HEK293 (cell line): ENCODE measurements around the gene ZFR2.
A peak's percentile ranks its signal among the peaks of the same experiment; 100 is the strongest.

Experiments used
- CTCF ChIA-PET: fragments of 350-600 bp; formaldehyde crosslinking; extraction: SDS; loops from one replicate; lab custom pipeline; 2021; ENCODE audit warnings: antibody characterized with exemption; lab: Yijun Ruan, JAX
- POLR2A ChIA-PET: fragments of 300-600 bp; formaldehyde crosslinking; extraction: SDS; loops from one replicate; lab custom pipeline; 2020; ENCODE audit warnings: antibody characterized with exemption, inconsistent platforms; lab: Yijun Ruan, JAX
- H3K27ac ChIP-seq: fragments of 200-500 bp; sonication (Bioruptor generic); 2 replicates; pipeline ENCODE4 v1.5.1; 2014; ENCODE audit warnings: low read depth, low read length, control low read depth, inconsistent platforms; ENCODE audit errors: extremely low read depth
- H3K36me3 ChIP-seq, 2 experiments: fragments of 200-500 bp in 1 of 2; sonication (Bioruptor generic) in 1 of 2; 1 replicate in 1 of 2; 2 replicates in 1 of 2; pipeline ENCODE4 v1.5.1; 2014 to 2017; ENCODE audit warnings: inconsistent platforms in 2 of 2, low read length in 2 of 2; ENCODE audit not compliant: control insufficient read depth in 2 of 2, insufficient read depth in 1 of 2
- H3K4me1 ChIP-seq: fragments of 200-500 bp; sonication (Bioruptor generic); 2 replicates; pipeline ENCODE4 v1.5.1; 2014; ENCODE audit warnings: mild to moderate bottlenecking, low read length, inconsistent platforms; ENCODE audit not compliant: control insufficient read depth, insufficient read depth
- H3K4me3 ChIP-seq: 2 replicates; pipeline ENCODE4 v1.5.1; 2011; ENCODE audit warnings: low read depth, mild to moderate bottlenecking, control low read depth, low read length, moderate library complexity
- H3K9me3 ChIP-seq: fragments of 200-500 bp; sonication (Bioruptor generic); 2 replicates; pipeline ENCODE4 v1.5.1; 2014; ENCODE audit warnings: low read depth, low read length, inconsistent platforms; ENCODE audit not compliant: control insufficient read depth, insufficient read depth
- BCL11A ChIP-seq: fragments of 450-650 bp; formaldehyde crosslinking; IDR thresholded peaks from 2 replicates; pipeline ENCODE4 v1.5.1; 2016; ENCODE audit warnings: low read depth, missing biosample characterization, missing genetic modification characterization
- GLI2 ChIP-seq: fragments of 450-650 bp; formaldehyde crosslinking; IDR thresholded peaks from 2 replicates; pipeline ENCODE4; 2017; ENCODE audit warnings: missing biosample characterization, missing genetic modification characterization, low read depth, borderline replicate concordance
- KLF9 ChIP-seq: fragments of 450-650 bp; formaldehyde crosslinking; IDR thresholded peaks from 2 replicates; pipeline ENCODE4 v1.5.1; 2016; ENCODE audit warnings: missing biosample characterization, missing genetic modification characterization, low read depth
- OVOL3 ChIP-seq: fragments of 450-650 bp; formaldehyde crosslinking; IDR thresholded peaks from 2 replicates; pipeline ENCODE4 v1.5.1; 2016; ENCODE audit warnings: missing biosample characterization, missing genetic modification characterization
- SETDB1 ChIP-seq: IDR thresholded peaks from one replicate; pipeline ENCODE4 v1.6.1; 2017; ENCODE audit warnings: mild to moderate bottlenecking, low read length, moderate library complexity, mixed read lengths; ENCODE audit not compliant: insufficient read length
- ZBTB48 ChIP-seq: fragments of 450-650 bp; formaldehyde crosslinking; IDR thresholded peaks from 2 replicates; pipeline ENCODE4 v1.5.1; 2016; ENCODE audit warnings: missing biosample characterization, missing genetic modification characterization
- ZBTB8A ChIP-seq: fragments of 450-650 bp; formaldehyde crosslinking; IDR thresholded peaks from 2 replicates; pipeline ENCODE4 v1.5.1; 2016; ENCODE audit warnings: missing biosample characterization, missing genetic modification characterization
- ZIC2 ChIP-seq: fragments of 450-650 bp; formaldehyde crosslinking; IDR thresholded peaks from 2 replicates; pipeline ENCODE4 v1.5.1; 2016; ENCODE audit warnings: missing biosample characterization, missing genetic modification characterization
- ZNF112 ChIP-seq: fragments of 450-650 bp; formaldehyde crosslinking; IDR thresholded peaks from 2 replicates; pipeline ENCODE4 v1.5.0; 2017; ENCODE audit warnings: missing biosample characterization, missing genetic modification characterization
- ZNF121 ChIP-seq: fragments of 450-650 bp; formaldehyde crosslinking; IDR thresholded peaks from 2 replicates; pipeline ENCODE4 v1.5.1; 2016; ENCODE audit warnings: missing biosample characterization, missing genetic modification characterization
- ZNF157 ChIP-seq: fragments of 450-650 bp; formaldehyde crosslinking; IDR thresholded peaks from 2 replicates; pipeline ENCODE4 v1.5.1; 2016; ENCODE audit warnings: missing biosample characterization, missing genetic modification characterization
- ZNF174 ChIP-seq: fragments of 450-650 bp; formaldehyde crosslinking; IDR thresholded peaks from 2 replicates; pipeline ENCODE4 v1.5.0; 2017; ENCODE audit warnings: missing biosample characterization, mild to moderate bottlenecking, missing genetic modification characterization
- ZNF223 ChIP-seq: fragments of 450-650 bp; formaldehyde crosslinking; IDR thresholded peaks from 2 replicates; pipeline ENCODE4 v1.5.1; 2016; ENCODE audit warnings: missing biosample characterization, missing genetic modification characterization
- ZNF335 ChIP-seq: fragments of 450-650 bp; formaldehyde crosslinking; conservative IDR thresholded peaks from 2 replicates; pipeline ENCODE4 v1.5.1; 2016; ENCODE audit warnings: missing biosample characterization, missing genetic modification characterization
- ZNF391 ChIP-seq: fragments of 450-650 bp; formaldehyde crosslinking; IDR thresholded peaks from 2 replicates; pipeline ENCODE4 v1.5.1; 2016; ENCODE audit warnings: low read depth, missing biosample characterization, missing genetic modification characterization, borderline replicate concordance
- ZNF654 ChIP-seq: fragments of 450-650 bp; formaldehyde crosslinking; IDR thresholded peaks from 2 replicates; pipeline ENCODE4 v1.5.1; 2016; ENCODE audit warnings: low read depth, missing biosample characterization, missing genetic modification characterization
- ZNF660 ChIP-seq: fragments of 450-650 bp; IDR thresholded peaks from 2 replicates; pipeline ENCODE4 v1.5.1; 2018; ENCODE audit warnings: missing biosample characterization, mild to moderate bottlenecking, missing genetic modification characterization
- ZNF701 ChIP-seq: fragments of 450-650 bp; formaldehyde crosslinking; IDR thresholded peaks from 2 replicates; pipeline ENCODE4 v1.5.1; 2016; ENCODE audit warnings: missing biosample characterization, missing genetic modification characterization
- TF ChIP-seq, protein P1 (sequence below): fragments of 450-650 bp; formaldehyde crosslinking; IDR thresholded peaks from 2 replicates; pipeline ENCODE4 v1.5.1; 2016; ENCODE audit warnings: missing biosample characterization, missing genetic modification characterization
- TF ChIP-seq, protein P2 (sequence below): fragments of 450-650 bp; formaldehyde crosslinking; IDR thresholded peaks from 2 replicates; pipeline ENCODE4 v1.5.1; 2017; ENCODE audit warnings: missing biosample characterization, missing genetic modification characterization
- TF ChIP-seq, protein P3 (sequence below): fragments of 450-650 bp; formaldehyde crosslinking; IDR thresholded peaks from 2 replicates; pipeline ENCODE4 v1.5.0; 2017; ENCODE audit warnings: missing biosample characterization, missing genetic modification characterization, borderline replicate concordance
- TF ChIP-seq, protein P4 (sequence below): fragments of 450-650 bp; formaldehyde crosslinking; conservative IDR thresholded peaks from 2 replicates; pipeline ENCODE4 v1.5.1; 2016; ENCODE audit warnings: low read depth, missing biosample characterization, missing genetic modification characterization

The ZFR2 gene

DNA sequence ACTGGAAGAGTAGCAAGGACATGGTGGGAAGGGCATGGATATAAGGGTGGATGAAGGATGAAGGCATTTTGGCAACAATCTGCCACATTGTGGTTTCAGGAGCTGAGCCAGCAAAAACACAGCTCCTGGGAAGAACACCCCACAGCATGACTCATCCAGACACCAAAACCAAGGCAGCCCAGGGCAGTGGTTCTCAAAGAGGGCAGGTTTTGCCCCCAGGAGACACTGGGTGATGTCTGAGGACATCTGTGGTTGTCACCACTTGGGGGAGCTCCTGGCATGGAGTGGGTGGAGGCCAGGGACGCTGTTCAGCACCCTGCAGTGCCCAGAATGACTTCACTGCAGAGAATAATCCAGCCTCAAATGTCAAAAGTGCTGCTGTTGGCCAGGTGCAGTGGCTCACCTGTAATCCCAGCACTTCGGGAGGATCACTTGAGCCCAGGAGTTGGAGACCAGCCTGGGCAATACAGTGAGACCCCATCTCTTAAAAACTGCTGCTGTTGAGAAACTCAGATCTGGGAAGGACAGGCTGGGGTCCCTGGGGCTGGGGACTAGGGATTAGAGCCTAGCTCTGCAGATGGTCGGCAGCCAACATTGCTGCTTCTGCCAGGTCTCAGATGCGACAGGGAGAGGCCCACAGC, 16.1 kb downstream of the ZFR2 start:
- Histone ChIP-seq H3K36me3 (no peaks in the 10 kb centered on the region), H3K4me3 (no peak overlapping the region), H3K4me1 (no peaks in the 10 kb centered on the region), H3K27ac (no peak overlapping the region), H3K9me3 (no peaks in the 10 kb centered on the region)
- ChIA-PET POLR2A (interaction anchor here (0.5 to 1.6 kb wide), 8 partner anchors 9 to 313 kb away, joined by 3 to 13 read pairs (median 5); partner anchors contain the start of genes DAPK3, EEF2 and PIAS4), CTCF (interaction anchor here (0.6 to 2.6 kb wide), 10 partner anchors 9 to 287 kb away, joined by 3 to 11 read pairs (median 3); no protein-coding TSS in a partner anchor)
- TF ChIP-seq ZIC2 (tag by site-specific recombination) (peak; percentile 83), ZNF174 (no peak), GLI2 (tag by site-specific recombination) (no peak), OVOL3 (no peak), ZNF391 (tag by site-specific recombination) (no peak), ZNF335 (tag by site-specific recombination) (peak; percentile 33; the same call in 1 of the 2 replicates), ZBTB8A (tag by site-specific recombination) (0 out of 2 replicates have a peak, but pooled peaks have one; percentile 15), KLF9 (tag by site-specific recombination) (no peak), ZNF112 (tag by site-specific recombination) (0 out of 2 replicates have a peak, but pooled peaks have one; percentile 20), ZBTB48 (tag by site-specific recombination) (0 out of 2 replicates have a peak, but pooled peaks have one; percentile 50), BCL11A (tag by site-specific recombination) (no peak), ZNF121 (0 out of 2 replicates have a peak, but pooled peaks have one; percentile 45), ZNF654 (tag by site-specific recombination) (peak; percentile 58), SETDB1 (no peak), ZNF701 (tag by site-specific recombination) (no peak), ZNF157 (no peak), ZNF223 (tag by site-specific recombination) (0 out of 2 replicates have a peak, but pooled peaks have one; percentile 16), ZNF660 (tag by site-specific recombination) (peak; percentile 96)
- TF ChIP-seq, protein P1, sequence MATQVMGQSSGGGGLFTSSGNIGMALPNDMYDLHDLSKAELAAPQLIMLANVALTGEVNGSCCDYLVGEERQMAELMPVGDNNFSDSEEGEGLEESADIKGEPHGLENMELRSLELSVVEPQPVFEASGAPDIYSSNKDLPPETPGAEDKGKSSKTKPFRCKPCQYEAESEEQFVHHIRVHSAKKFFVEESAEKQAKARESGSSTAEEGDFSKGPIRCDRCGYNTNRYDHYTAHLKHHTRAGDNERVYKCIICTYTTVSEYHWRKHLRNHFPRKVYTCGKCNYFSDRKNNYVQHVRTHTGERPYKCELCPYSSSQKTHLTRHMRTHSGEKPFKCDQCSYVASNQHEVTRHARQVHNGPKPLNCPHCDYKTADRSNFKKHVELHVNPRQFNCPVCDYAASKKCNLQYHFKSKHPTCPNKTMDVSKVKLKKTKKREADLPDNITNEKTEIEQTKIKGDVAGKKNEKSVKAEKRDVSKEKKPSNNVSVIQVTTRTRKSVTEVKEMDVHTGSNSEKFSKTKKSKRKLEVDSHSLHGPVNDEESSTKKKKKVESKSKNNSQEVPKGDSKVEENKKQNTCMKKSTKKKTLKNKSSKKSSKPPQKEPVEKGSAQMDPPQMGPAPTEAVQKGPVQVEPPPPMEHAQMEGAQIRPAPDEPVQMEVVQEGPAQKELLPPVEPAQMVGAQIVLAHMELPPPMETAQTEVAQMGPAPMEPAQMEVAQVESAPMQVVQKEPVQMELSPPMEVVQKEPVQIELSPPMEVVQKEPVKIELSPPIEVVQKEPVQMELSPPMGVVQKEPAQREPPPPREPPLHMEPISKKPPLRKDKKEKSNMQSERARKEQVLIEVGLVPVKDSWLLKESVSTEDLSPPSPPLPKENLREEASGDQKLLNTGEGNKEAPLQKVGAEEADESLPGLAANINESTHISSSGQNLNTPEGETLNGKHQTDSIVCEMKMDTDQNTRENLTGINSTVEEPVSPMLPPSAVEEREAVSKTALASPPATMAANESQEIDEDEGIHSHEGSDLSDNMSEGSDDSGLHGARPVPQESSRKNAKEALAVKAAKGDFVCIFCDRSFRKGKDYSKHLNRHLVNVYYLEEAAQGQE: peak; percentile 75
- TF ChIP-seq, protein P2, sequence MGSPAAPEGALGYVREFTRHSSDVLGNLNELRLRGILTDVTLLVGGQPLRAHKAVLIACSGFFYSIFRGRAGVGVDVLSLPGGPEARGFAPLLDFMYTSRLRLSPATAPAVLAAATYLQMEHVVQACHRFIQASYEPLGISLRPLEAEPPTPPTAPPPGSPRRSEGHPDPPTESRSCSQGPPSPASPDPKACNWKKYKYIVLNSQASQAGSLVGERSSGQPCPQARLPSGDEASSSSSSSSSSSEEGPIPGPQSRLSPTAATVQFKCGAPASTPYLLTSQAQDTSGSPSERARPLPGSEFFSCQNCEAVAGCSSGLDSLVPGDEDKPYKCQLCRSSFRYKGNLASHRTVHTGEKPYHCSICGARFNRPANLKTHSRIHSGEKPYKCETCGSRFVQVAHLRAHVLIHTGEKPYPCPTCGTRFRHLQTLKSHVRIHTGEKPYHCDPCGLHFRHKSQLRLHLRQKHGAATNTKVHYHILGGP (tag by site-specific recombination): no peak
- TF ChIP-seq, protein P3, sequence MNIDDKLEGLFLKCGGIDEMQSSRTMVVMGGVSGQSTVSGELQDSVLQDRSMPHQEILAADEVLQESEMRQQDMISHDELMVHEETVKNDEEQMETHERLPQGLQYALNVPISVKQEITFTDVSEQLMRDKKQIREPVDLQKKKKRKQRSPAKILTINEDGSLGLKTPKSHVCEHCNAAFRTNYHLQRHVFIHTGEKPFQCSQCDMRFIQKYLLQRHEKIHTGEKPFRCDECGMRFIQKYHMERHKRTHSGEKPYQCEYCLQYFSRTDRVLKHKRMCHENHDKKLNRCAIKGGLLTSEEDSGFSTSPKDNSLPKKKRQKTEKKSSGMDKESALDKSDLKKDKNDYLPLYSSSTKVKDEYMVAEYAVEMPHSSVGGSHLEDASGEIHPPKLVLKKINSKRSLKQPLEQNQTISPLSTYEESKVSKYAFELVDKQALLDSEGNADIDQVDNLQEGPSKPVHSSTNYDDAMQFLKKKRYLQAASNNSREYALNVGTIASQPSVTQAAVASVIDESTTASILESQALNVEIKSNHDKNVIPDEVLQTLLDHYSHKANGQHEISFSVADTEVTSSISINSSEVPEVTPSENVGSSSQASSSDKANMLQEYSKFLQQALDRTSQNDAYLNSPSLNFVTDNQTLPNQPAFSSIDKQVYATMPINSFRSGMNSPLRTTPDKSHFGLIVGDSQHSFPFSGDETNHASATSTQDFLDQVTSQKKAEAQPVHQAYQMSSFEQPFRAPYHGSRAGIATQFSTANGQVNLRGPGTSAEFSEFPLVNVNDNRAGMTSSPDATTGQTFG (tag by site-specific recombination): peak; percentile 28
- TF ChIP-seq, protein P4, sequence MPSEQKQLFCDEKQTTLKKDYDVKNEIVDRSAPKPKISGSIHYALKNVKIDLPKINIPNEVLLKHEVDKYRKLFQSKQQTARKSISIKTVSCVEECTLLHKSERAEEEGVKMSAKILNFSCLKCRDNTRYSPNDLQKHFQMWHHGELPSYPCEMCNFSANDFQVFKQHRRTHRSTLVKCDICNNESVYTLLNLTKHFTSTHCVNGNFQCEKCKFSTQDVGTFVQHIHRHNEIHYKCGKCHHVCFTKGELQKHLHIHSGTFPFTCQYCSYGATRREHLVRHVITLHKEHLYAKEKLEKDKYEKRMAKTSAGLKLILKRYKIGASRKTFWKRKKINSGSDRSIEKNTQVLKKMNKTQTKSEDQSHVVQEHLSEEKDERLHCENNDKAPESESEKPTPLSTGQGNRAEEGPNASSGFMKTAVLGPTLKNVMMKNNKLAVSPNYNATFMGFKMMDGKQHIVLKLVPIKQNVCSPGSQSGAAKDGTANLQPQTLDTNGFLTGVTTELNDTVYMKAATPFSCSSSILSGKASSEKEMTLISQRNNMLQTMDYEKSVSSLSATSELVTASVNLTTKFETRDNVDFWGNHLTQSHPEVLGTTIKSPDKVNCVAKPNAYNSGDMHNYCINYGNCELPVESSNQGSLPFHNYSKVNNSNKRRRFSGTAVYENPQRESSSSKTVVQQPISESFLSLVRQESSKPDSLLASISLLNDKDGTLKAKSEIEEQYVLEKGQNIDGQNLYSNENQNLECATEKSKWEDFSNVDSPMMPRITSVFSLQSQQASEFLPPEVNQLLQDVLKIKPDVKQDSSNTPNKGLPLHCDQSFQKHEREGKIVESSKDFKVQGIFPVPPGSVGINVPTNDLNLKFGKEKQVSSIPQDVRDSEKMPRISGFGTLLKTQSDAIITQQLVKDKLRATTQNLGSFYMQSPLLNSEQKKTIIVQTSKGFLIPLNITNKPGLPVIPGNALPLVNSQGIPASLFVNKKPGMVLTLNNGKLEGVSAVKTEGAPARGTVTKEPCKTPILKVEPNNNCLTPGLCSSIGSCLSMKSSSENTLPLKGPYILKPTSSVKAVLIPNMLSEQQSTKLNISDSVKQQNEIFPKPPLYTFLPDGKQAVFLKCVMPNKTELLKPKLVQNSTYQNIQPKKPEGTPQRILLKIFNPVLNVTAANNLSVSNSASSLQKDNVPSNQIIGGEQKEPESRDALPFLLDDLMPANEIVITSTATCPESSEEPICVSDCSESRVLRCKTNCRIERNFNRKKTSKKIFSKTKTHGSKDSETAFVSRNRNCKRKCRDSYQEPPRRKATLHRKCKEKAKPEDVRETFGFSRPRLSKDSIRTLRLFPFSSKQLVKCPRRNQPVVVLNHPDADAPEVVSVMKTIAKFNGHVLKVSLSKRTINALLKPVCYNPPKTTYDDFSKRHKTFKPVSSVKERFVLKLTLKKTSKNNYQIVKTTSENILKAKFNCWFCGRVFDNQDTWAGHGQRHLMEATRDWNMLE (tag by site-specific recombination): 0 out of 2 replicates have a peak, but pooled peaks have one; percentile 14
